HG03565 (cell line): Measurements from ENCODE around the gene DDX3Y.
A peak's percentile ranks its signal among the peaks of the same experiment; 100 is the strongest.

Experiments used
- ATAC-seq: cut with Tn5 transposase; IDR thresholded peaks from one replicate; pipeline ENCODE4 v1.9.1; 2021; ENCODE audit warnings: mild to moderate bottlenecking, moderate library complexity; ENCODE audit not compliant: unreplicated experiment

DDX3Y gene

GRCh38 chrY:12904618-12905516 is at the start of gene DDX3Y:
Gene DDX3Y (plus strand): TSS chrY:12904868. CDS start chrY:12904937, 69 bp downstream.
- peak; percentile 84 for ATAC-seq

GRCh38 chrY:12855791-12856275 is 48.8 kb upstream of the DDX3Y start:
- ATAC-seq, result no peak

GRCh38 chrY:12867960-12868359 is 36.7 kb upstream of the DDX3Y start:
- ATAC-seq, result no peak

- ATAC-seq, result no peak
Observed at GRCh38 chrY:12896973-12897372, 7.7 kb upstream of the DDX3Y start.

- no peak for ATAC-seq
Observed at GRCh38 chrY:12898604-12899003, 6.1 kb upstream of the DDX3Y start.

GRCh38 chrY:12905517-12905872 is 827 bp downstream of the DDX3Y start:
- peak; percentile 22 for ATAC-seq

GRCh38 chrY:12905895-12906294 is 1.2 kb downstream of the DDX3Y start:
- no peak for ATAC-seq

- no peak for ATAC-seq
Observed at GRCh38 chrY:12913541-12913940, 8.9 kb downstream of the DDX3Y start.

- ATAC-seq, result no peak
Observed at GRCh38 chrY:12928043-12928442, 23.4 kb downstream of the DDX3Y start.

GRCh38 chrY:12941725-12942687 is 37.3 kb downstream of the DDX3Y start:
- ATAC-seq, result no peak
